SIG-M5 treated with dmso at 0.1 percent for 504 hours (cell line): ENCODE data around the gene KIRREL3.

Experiments used
- DNase-seq: peaks from one replicate; lab custom pipeline; 2025; ENCODE audit not compliant: unreplicated experiment; lab: John Stamatoyannopoulos, UW

The KIRREL3 gene

DNA sequence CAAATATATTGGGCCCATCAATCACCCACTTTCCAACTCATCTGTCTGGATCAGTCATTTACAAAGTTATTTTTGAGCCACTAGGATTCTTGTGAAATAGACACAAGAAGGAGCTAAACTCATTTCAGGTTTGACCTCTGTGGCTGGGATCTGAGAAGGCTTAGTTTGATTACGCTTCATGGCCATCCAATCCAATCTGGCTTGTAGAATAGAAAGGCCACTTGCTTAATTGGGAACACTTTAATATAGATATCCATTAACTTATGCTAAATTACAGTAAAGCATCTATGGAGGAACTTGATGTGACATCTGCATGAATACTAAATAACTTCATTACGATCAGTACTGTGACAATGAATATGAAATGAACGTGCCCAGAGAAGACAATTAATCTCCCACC lies 360.9 kb downstream of the KIRREL3 start:
- DNase-seq: no peak

DNA sequence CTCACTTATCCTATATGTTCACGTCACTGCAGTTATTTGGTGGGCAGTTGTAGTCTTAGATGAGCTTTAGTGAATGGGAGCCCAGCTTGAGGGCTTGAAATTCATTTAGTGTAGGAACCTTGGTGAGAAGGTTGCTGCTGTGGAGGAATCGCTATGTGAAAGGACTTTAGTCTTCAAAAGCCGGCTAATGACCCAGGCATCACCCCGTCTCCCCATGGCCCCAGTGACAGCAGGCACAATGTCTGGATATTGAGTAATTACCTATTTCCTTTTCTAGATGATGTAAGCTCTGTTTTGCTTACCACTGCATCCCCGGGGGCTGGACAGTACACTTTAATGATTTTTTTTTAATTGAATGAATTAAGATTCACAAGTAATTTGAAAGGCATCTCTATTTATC lies 361.9 kb downstream of the KIRREL3 start:
- DNase-seq: no peak

GRCh38 chr11:126637795-126638175 lies 362.8 kb downstream of the KIRREL3 start:
- no peak for DNase-seq

GRCh38 chr11:126636911-126637794 lies 363.4 kb downstream of the KIRREL3 start:
- DNase-seq: no peak

GRCh38 chr11:126635511-126635910 lies 365.1 kb downstream of the KIRREL3 start:
- no peak for DNase-seq

DNA sequence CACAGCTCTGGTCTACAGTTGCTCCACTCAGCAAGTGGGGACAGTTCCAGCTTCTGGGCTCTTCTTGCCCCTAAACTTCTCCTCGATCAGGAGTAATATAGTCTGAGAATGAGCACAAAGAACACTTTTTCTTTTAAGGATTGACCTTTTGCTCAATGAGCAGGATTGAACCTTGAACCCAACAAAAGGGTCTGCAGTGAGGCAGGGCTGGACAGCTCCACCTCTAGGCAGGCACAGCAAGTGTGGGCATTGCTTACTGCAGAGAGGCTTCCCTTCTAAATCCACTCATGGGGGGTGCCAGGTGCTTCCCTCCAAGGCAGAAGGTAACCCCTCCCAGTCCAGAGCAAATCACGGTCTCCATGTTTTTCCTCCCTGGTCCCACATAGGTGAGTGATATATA lies 365.6 kb downstream of the KIRREL3 start:
- DNase-seq: no peak

DNA sequence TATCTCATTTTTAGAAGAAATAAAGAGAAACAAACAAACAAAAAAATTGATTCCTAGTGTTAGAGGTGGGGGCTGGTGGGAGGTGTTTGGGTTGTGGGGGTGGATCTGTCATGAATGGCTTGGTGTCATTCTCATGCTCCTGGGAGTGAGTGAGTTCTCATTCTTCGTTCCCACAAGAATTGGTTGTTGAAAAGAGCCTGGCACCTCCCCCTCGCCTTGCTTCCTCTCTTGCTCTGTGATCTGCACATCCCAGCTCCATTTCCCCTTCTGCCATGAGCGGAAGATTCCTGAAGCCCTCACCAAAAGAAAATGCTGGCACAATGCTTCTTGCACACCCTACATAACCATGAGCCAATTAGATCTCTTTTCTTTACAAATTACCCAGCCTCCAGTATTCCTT lies 367.2 kb downstream of the KIRREL3 start:
- DNase-seq: no peak

GRCh38 chr11:126630893-126631798 lies 369.4 kb downstream of the KIRREL3 start:
- no peak for DNase-seq

DNA sequence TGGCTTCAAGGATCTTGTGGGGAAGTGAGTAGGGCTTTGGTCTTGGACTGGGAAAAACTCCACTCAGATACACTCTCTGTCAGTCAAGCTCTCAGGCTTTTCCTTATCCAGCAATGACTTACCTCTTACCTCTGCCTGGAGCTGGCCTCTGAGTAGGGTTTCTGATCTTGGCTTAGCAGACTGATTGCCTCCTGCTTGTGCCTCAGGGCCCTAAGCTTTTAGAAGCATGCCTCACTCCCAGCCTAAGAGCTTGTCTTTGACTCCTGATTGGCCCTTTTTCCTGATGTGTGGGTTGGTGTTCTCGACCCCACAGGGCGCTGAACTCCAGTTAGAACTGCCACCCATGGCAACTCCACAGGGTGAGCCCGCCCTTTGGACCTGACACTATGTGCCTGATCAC lies 370.1 kb downstream of the KIRREL3 start:
- no peak for DNase-seq

- DNase-seq: no peak
These were observed 371.6 kb downstream of the KIRREL3 start for GRCh38 chr11:126628790-126629621.

DNA sequence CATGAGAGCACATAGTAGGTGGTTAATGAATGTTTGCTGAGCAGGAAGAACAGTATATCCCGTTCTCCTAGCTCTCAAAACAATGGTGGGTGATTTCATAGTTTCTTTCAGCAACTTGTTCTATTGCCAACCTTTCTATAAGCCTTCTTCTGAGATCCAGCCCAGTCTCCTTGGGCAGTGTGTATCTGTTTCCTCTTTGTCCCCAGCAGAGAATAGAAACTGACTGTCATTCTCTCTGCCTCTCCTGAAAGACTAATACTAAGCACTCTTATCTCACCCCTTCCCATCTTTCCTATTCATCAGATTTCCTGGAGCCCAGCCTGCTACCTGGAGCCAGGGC lies 372.1 kb downstream of the KIRREL3 start:
- DNase-seq: no peak

DNA sequence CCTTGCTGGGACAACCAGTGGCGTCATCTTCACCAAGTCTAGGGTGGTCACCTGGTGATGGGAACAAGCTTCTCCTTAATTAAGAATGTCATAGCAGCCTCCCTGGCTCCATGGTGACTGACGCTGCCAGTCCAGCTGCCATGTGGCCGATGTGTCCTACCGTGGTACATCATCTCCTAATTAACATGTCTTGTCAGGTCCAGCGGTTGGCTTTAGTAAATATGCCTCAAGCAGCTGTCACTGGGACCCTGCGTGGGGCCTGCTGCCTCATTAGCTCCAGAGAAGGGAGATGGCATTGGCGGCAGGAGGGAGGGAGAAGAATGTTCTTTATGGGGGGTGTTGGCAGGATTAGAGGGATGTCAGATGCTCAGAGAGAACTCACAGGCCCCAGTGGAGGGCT lies 373.1 kb downstream of the KIRREL3 start:
- DNase-seq: no peak

DNA sequence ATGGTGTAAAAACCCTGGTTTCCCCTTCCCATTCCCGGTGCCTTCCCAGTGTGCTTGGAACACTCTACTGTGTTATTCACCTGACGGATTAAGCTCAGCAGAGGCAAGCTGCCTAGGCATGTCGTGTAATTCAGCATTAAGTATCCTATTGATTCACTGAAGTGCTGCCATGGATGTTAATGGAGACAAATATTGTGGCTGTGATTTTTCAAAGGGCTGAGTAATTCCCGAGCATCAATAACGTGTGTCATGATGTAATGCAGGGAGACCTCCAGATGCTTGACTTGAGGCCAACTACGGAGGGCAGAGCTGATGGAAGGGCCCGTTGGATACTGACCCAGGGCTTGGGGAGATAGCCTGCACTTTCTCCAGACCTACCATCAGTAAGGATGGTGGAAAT lies 376.1 kb downstream of the KIRREL3 start:
- DNase-seq: no peak

DNA sequence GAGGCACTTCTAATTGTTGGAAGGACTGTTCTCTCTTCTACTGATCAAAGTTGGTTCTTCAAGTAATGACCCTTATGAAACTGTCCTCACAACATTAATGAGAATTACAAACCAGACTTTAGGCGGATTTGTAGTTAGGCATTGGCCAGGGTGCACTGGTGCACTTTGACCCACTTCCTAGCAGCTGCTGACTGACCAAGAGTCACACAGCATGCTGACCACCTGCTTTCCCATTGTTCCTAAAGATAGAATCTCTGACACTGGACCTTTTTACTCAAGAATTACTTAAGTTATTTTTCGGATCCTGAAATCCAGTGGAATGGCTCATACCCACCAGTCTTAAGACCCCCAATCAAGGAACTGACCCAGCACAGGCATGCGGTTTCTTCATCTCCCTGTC lies 381.1 kb downstream of the KIRREL3 start:
- no peak for DNase-seq

GRCh38 chr11:126615845-126616244 lies 384.7 kb downstream of the KIRREL3 start:
- DNase-seq: no peak

GRCh38 chr11:126613272-126613671 lies 387.3 kb downstream of the KIRREL3 start:
- no peak for DNase-seq

DNA sequence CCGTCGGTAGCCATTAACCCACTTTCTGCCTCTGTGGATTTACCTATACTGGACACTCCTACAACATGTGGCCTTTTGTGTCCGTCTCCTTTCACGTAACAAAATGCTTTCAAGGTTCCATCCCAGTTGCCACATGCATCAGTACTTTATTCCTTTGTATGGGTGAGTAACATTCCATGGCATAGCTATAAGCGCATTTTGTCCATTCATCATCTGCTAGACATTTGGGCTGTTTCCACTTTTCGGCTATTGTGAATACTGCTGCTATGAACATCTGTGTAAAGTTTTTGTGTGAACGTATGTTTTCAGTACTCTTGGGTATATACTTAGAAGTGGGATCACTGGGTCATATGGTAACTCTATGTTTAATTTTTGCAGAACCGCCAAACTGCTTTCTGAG lies 387.9 kb downstream of the KIRREL3 start:
- no peak for DNase-seq

- DNase-seq: no peak
These were observed 389.1 kb downstream of the KIRREL3 start for GRCh38 chr11:126611438-126611837.

DNA sequence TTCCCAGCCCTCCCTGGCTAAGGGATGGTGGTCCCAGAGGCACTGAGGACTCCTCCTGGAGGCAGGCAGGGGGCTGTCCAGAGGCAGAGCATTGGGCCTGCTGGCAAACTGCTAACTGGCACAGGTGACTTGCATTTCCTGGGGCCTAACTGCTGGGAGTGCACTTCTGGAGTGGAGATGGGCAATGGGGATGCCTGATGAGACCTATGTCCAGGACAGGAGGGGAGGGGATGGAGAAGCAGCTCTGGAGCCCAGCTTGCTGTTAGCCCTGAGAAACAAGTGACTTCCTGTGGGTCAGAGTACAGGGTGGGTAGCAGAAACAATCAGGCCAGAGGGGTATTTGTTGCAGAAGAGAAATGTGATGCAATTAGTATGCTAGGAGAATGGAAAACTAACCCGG lies 391.9 kb downstream of the KIRREL3 start:
- no peak for DNase-seq

GRCh38 chr11:126607776-126608541 lies 392.6 kb downstream of the KIRREL3 start:
- no peak for DNase-seq

DNA sequence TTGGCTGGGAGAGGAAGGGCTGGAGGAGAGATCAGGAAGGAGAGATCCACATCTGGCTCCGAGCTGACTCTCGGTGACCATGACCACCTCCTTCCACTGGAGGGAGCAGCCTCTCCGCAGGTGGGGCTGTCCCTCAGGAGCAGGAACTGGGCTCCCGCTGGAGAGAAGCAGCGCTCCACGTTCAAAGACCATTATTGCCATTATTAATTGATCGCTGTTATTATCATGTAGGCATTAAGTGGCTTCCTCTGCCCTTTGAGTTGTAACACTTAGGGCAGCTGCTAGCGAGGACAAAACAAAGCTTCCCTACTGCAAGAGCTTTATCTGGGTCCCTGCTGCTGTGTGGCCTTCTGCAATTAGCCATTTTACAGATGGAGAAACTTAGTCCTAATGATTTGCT lies 393.2 kb downstream of the KIRREL3 start:
- peak; percentile 19 for DNase-seq
